Measurements from ENCODE around the gene STK17B.

STK17B gene

GRCh38 chr2:196123679-196124373 lies 47.6 kb downstream of the STK17B start:
- H3K27ac ChIP-seq (ENCODE audit: insufficient read depth, low read depth, low read length, poor library complexity, severe bottlenecking) = no peak overlapping the region
- 93 to 94% methylated on average over 6 of the region's 6 CpGs for WGBS, 2 experiments

GRCh38 chr2:196119926-196120325 lies 51.5 kb downstream of the STK17B start:
- no peaks in the 10 kb centered on the region for H3K27me3 ChIP-seq (ENCODE audit: control insufficient read depth, insufficient read depth, low read length, poor library complexity, severe bottlenecking)
- H3K36me3 ChIP-seq (ENCODE audit: control insufficient read depth, insufficient read depth, low read length) = no peaks in the 10 kb centered on the region
- no peaks in the 10 kb centered on the region for H3K4me1 ChIP-seq (ENCODE audit: control insufficient read depth, insufficient read depth, low read length)
- H3K9me3 ChIP-seq (ENCODE audit: control insufficient read depth, low read length) = no peaks in the 10 kb centered on the region
- H3K27ac ChIP-seq (ENCODE audit: insufficient read depth, low read depth, low read length, poor library complexity, severe bottlenecking) = no peak overlapping the region
- 89 to 98% methylated on average over 3 of the region's 3 CpGs for WGBS, 2 experiments
- no peak overlapping the region for H3K4me3 ChIP-seq (ENCODE audit: insufficient read depth, low read depth, low read length)

More at GRCh38 chr2:196123679-196124373, 47.6 kb downstream of the STK17B start:
- H3K4me1 ChIP-seq (ENCODE audit: control insufficient read depth, insufficient read depth, low read length) = no peaks in the 10 kb centered on the region
- H3K9me3 ChIP-seq (ENCODE audit: control insufficient read depth, low read length) = no peaks in the 10 kb centered on the region
- no peaks in the 10 kb centered on the region for H3K27me3 ChIP-seq (ENCODE audit: control insufficient read depth, insufficient read depth, low read length, poor library complexity, severe bottlenecking)
- H3K4me3 ChIP-seq (ENCODE audit: insufficient read depth, low read depth, low read length) = no peak overlapping the region
- H3K36me3 ChIP-seq (ENCODE audit: control insufficient read depth, insufficient read depth, low read length) = no peaks in the 10 kb centered on the region

DNA sequence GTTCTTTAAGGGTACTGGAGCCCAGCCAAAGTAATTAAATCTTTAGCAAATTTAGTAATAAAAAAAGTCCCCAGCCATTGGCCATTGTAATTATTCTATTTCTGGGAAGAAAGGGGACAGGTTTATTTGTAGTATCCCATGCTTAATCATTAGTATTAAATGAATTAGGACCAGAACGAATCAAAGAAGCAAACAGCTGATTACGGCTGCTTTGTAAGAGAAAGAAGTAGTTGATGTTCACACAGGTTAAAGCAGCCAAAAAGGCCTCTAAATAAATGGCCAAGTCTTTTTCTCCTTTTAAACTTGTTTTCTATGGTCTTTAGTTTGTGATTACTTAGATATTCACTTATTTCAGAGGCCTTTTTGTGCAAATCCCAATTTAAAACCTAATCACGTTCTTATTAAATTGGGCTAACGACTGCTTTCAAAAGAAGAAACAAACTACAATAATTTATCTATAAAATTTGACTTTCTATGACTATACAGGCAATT lies 54.1 kb downstream of the STK17B start:
- WGBS, 2 experiments = 86 to 95% methylated on average over 2 to 4 of the region's 4 CpGs
- Histone ChIP-seq H3K9me3 (ENCODE audit: control insufficient read depth, low read length) (no peaks in the 10 kb centered on the region), H3K4me3 (ENCODE audit: insufficient read depth, low read depth, low read length) (no peak overlapping the region), H3K27ac (ENCODE audit: insufficient read depth, low read depth, low read length, poor library complexity, severe bottlenecking) (no peak overlapping the region), H3K27me3 (ENCODE audit: control insufficient read depth, insufficient read depth, low read length, poor library complexity, severe bottlenecking) (no peaks in the 10 kb centered on the region), H3K36me3 (ENCODE audit: control insufficient read depth, insufficient read depth, low read length) (no peaks in the 10 kb centered on the region), H3K4me1 (ENCODE audit: control insufficient read depth, insufficient read depth, low read length) (peaks cover 9% of the 10 kb centered on the region)

DNA sequence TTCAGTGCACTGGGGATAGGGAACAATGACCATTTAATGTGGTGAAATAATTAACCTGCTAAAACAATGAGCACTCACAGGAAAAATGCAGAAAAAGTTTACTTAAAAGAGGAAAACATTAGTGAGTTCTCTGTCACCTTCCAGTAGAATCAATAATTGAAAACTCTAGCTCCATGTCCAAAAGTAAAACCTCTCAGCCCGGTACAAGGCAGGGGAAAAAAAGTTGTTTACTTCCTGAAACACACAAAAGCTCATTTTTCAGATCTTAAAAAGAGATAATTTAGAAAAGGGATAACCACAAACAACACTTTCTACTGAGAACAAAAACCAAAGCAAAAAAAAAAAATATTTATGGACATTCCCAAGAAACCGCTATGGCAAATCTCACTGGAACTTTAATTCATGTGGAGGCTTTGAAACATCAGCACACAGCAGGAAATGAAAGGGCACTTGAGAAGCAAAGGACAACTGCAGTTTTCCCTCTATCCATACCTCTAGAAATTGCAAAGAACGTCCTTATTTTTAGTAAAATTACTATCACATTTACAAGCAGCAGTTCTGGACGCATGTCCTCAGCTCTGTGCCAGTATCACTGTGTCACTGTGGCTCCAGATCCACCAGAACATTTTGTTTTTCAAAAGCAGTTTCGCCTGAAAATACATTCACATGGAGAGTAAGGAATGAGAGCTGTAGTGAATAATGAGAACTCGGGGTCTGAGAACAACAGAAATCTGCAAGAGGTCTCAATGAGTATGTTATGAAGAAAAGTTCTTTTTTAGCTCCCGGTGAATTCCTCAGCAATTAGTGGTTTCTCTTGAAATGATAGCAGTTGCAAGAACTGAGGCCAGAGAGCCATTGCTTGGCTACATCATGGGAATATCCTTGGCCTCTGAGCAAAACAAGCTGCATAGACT lies 58.1 kb downstream of the STK17B start:
- Histone ChIP-seq H3K27me3 (ENCODE audit: control insufficient read depth, insufficient read depth, low read length, poor library complexity, severe bottlenecking) (no peaks in the 10 kb centered on the region), H3K27ac (ENCODE audit: insufficient read depth, low read depth, low read length, poor library complexity, severe bottlenecking) (peak overlapping the region; percentile 90), H3K4me3 (ENCODE audit: insufficient read depth, low read depth, low read length) (no peak overlapping the region), H3K4me1 (ENCODE audit: control insufficient read depth, insufficient read depth, low read length) (peaks cover 12% of the 10 kb centered on the region), H3K36me3 (ENCODE audit: control insufficient read depth, insufficient read depth, low read length) (no peaks in the 10 kb centered on the region), H3K9me3 (ENCODE audit: control insufficient read depth, low read length) (no peaks in the 10 kb centered on the region)
- 15 to 19% methylated on average over 6 to 7 of the region's 7 CpGs for WGBS, 2 experiments

GRCh38 chr2:196112418-196113034 lies 58.9 kb downstream of the STK17B start:
- H3K4me3 ChIP-seq (ENCODE audit: insufficient read depth, low read depth, low read length) = no peak overlapping the region
- no peaks in the 10 kb centered on the region for H3K36me3 ChIP-seq (ENCODE audit: control insufficient read depth, insufficient read depth, low read length)
- no peaks in the 10 kb centered on the region for H3K9me3 ChIP-seq (ENCODE audit: control insufficient read depth, low read length)
- no peaks in the 10 kb centered on the region for H3K27me3 ChIP-seq (ENCODE audit: control insufficient read depth, insufficient read depth, low read length, poor library complexity, severe bottlenecking)
- H3K4me1 ChIP-seq (ENCODE audit: control insufficient read depth, insufficient read depth, low read length) = peaks cover 12% of the 10 kb centered on the region
- peak overlapping the region; percentile 90 for H3K27ac ChIP-seq (ENCODE audit: insufficient read depth, low read depth, low read length, poor library complexity, severe bottlenecking)
- WGBS, 2 experiments = 14 to 47% methylated on average over 3 to 4 of the region's 5 CpGs

- WGBS, 2 experiments = 80 to 90% methylated on average over 1 of the region's 1 CpG
- Histone ChIP-seq H3K27ac (ENCODE audit: insufficient read depth, low read depth, low read length, poor library complexity, severe bottlenecking) (no peak overlapping the region), H3K4me1 (ENCODE audit: control insufficient read depth, insufficient read depth, low read length) (peaks cover 12% of the 10 kb centered on the region)
These were observed 62.8 kb downstream of the STK17B start for GRCh38 chr2:196108604-196109003.

GRCh38 chr2:196105951-196106350 lies 65.4 kb downstream of the STK17B start:
- Histone ChIP-seq H3K4me1 (ENCODE audit: control insufficient read depth, insufficient read depth, low read length) (no peaks in the 10 kb centered on the region), H3K9me3 (ENCODE audit: control insufficient read depth, low read length) (no peaks in the 10 kb centered on the region), H3K27me3 (ENCODE audit: control insufficient read depth, insufficient read depth, low read length, poor library complexity, severe bottlenecking) (no peaks in the 10 kb centered on the region), H3K27ac (ENCODE audit: insufficient read depth, low read depth, low read length, poor library complexity, severe bottlenecking) (no peak overlapping the region), H3K4me3 (ENCODE audit: insufficient read depth, low read depth, low read length) (no peak overlapping the region), H3K36me3 (ENCODE audit: control insufficient read depth, insufficient read depth, low read length) (no peaks in the 10 kb centered on the region)
- WGBS, 2 experiments = 91 to 97% methylated on average over 5 of the region's 5 CpGs

More at GRCh38 chr2:196108604-196109003, 62.8 kb downstream of the STK17B start:
- Histone ChIP-seq H3K9me3 (ENCODE audit: control insufficient read depth, low read length) (no peaks in the 10 kb centered on the region), H3K36me3 (ENCODE audit: control insufficient read depth, insufficient read depth, low read length) (no peaks in the 10 kb centered on the region), H3K27me3 (ENCODE audit: control insufficient read depth, insufficient read depth, low read length, poor library complexity, severe bottlenecking) (no peaks in the 10 kb centered on the region), H3K4me3 (ENCODE audit: insufficient read depth, low read depth, low read length) (no peak overlapping the region)

DNA sequence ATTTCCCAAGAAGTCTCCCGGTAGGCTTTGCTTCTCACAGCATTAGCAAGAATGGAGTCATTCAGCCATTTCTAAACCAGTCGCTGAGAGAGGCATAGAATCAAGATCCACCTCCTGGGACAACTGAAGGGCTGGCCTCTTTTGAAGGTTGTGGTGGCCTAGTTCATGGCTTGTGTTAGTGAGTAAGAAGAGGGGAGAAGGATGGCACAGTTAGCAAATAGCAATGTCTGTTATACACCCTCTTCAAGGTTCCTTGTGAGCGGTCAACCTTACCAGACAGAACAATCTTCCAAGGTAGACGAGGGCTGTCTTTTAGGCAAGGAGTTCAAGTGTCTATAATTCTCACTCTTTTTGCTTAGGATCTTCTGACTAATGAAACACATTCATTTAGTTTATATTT lies 67.3 kb downstream of the STK17B start:
- H3K4me1 ChIP-seq (ENCODE audit: control insufficient read depth, insufficient read depth, low read length) = no peaks in the 10 kb centered on the region
- WGBS, 2 experiments = 93 to 95% methylated on average over 4 of the region's 4 CpGs
- no peaks in the 10 kb centered on the region for H3K27me3 ChIP-seq (ENCODE audit: control insufficient read depth, insufficient read depth, low read length, poor library complexity, severe bottlenecking)
- no peak overlapping the region for H3K4me3 ChIP-seq (ENCODE audit: insufficient read depth, low read depth, low read length)
- no peak overlapping the region for H3K27ac ChIP-seq (ENCODE audit: insufficient read depth, low read depth, low read length, poor library complexity, severe bottlenecking)
- no peaks in the 10 kb centered on the region for H3K9me3 ChIP-seq (ENCODE audit: control insufficient read depth, low read length)
- H3K36me3 ChIP-seq (ENCODE audit: control insufficient read depth, insufficient read depth, low read length) = no peaks in the 10 kb centered on the region

DNA sequence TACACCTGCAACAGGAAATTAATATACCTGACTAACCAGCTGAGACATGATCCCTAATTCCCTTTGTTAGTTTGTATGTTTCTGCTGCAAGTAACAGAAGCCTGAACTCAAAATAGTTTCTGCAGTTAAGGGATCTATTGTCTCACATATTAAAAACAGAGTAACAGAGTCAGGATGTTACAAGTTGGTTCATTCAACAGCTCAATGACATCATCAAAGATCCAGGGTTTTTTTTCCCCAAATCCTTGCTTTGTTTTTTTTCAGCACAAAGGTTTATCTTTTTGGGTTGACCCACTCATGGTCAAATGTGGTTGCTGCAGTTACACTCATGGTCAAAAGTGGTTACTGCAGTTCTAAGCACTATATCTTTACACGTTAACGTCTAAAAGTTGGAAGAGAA lies 67.8 kb downstream of the STK17B start:
- no peaks in the 10 kb centered on the region for H3K36me3 ChIP-seq (ENCODE audit: control insufficient read depth, insufficient read depth, low read length)
- no peaks in the 10 kb centered on the region for H3K27me3 ChIP-seq (ENCODE audit: control insufficient read depth, insufficient read depth, low read length, poor library complexity, severe bottlenecking)
- H3K4me3 ChIP-seq (ENCODE audit: insufficient read depth, low read depth, low read length) = no peak overlapping the region
- H3K27ac ChIP-seq (ENCODE audit: insufficient read depth, low read depth, low read length, poor library complexity, severe bottlenecking) = no peak overlapping the region
- WGBS, 2 experiments = 95 to 99% methylated on average over 2 of the region's 2 CpGs
- H3K4me1 ChIP-seq (ENCODE audit: control insufficient read depth, insufficient read depth, low read length) = no peaks in the 10 kb centered on the region
- no peaks in the 10 kb centered on the region for H3K9me3 ChIP-seq (ENCODE audit: control insufficient read depth, low read length)

Measured in ectodermal cell (in vitro differentiated cells).